ENCODE data around the gene ANKRD35. TPM values are rescaled to one million over a fixed set of nuclear protein-coding genes. Genes with fewer than 3 reads are reported as not detected.
"Not testable (repeated sequence)": the region's sequence is repeated elsewhere in the genome, so short reads cannot be mapped to it uniquely, and the experiment has no call there.

The ANKRD35 gene
- total RNA-seq, 1 donor from 2014 or later, result not detected

GRCh38 chr1:145843031-145843430 is 42.6 kb downstream of the ANKRD35 start:
- peaks cover 22% of the 10 kb centered on the region for H3K36me3 Mint-ChIP-seq (ENCODE audit: low read depth)
- no peaks in the 10 kb centered on the region for H3K9me3 Mint-ChIP-seq (ENCODE audit: low read depth)
- peaks cover 8% of the 10 kb centered on the region for H3K4me1 Mint-ChIP-seq (ENCODE audit: low read depth)
- DNase-seq (ENCODE audit: low spot score), result no peak
- no peak overlapping the region for H3K4me3 Mint-ChIP-seq (ENCODE audit: unreplicated experiment)
- no peak for TF ChIP-seq CTCF (IDR thresholded peaks at IDR 0.05)
- no peak overlapping the region for H3K27ac Mint-ChIP-seq (ENCODE audit: unreplicated experiment)
- no peaks in the 10 kb centered on the region for H3K27me3 Mint-ChIP-seq (ENCODE audit: low read depth)

- Mint-ChIP-seq H3K27ac (ENCODE audit: unreplicated experiment) (no peak overlapping the region), H3K4me1 (ENCODE audit: low read depth) (no peaks in the 10 kb centered on the region), H3K4me3 (ENCODE audit: unreplicated experiment) (no peak overlapping the region), H3K27me3 (ENCODE audit: low read depth) (no peaks in the 10 kb centered on the region), H3K36me3 (ENCODE audit: low read depth) (peaks cover 40% of the 10 kb centered on the region), H3K9me3 (ENCODE audit: low read depth) (no peaks in the 10 kb centered on the region)
- no peak for DNase-seq (ENCODE audit: low spot score)
- TF ChIP-seq CTCF (IDR thresholded peaks at IDR 0.05), result no peak
Observed at GRCh38 chr1:145837656-145838055, 48.0 kb downstream of the ANKRD35 start.

- H3K36me3 Mint-ChIP-seq (ENCODE audit: low read depth), result peaks cover 49% of the 10 kb centered on the region
Observed at GRCh38 chr1:145830810-145831209, 54.9 kb downstream of the ANKRD35 start.

GRCh38 chr1:145828367-145829026 is 57.2 kb downstream of the ANKRD35 start:
- no peak for TF ChIP-seq CTCF (IDR thresholded peaks at IDR 0.05)
- H3K4me3 Mint-ChIP-seq (ENCODE audit: unreplicated experiment), result no peak overlapping the region

More at GRCh38 chr1:145830810-145831209, 54.9 kb downstream of the ANKRD35 start:
- H3K4me3 Mint-ChIP-seq (ENCODE audit: unreplicated experiment); H3K27me3 Mint-ChIP-seq (ENCODE audit: low read depth); DNase-seq (ENCODE audit: low spot score); H3K27ac Mint-ChIP-seq (ENCODE audit: unreplicated experiment); H3K9me3 Mint-ChIP-seq (ENCODE audit: low read depth): not testable (repeated sequence)
- peaks cover 13% of the 10 kb centered on the region for H3K4me1 Mint-ChIP-seq (ENCODE audit: low read depth)

GRCh38 chr1:145827966-145828365 is 57.7 kb downstream of the ANKRD35 start:
- DNase-seq (ENCODE audit: low spot score), result no peak
- no peaks in the 10 kb centered on the region for H3K9me3 Mint-ChIP-seq (ENCODE audit: low read depth)
- H3K27ac Mint-ChIP-seq (ENCODE audit: unreplicated experiment), result peak overlapping the region; percentile 75
- H3K4me3 Mint-ChIP-seq (ENCODE audit: unreplicated experiment), result no peak overlapping the region
- no peak for TF ChIP-seq CTCF (IDR thresholded peaks at IDR 0.05)
- H3K36me3 Mint-ChIP-seq (ENCODE audit: low read depth), result peaks cover 44% of the 10 kb centered on the region
- H3K27me3 Mint-ChIP-seq (ENCODE audit: low read depth), result no peaks in the 10 kb centered on the region
- H3K4me1 Mint-ChIP-seq (ENCODE audit: low read depth), result peaks cover 24% of the 10 kb centered on the region

More at GRCh38 chr1:145828367-145829026, 57.2 kb downstream of the ANKRD35 start:
- peak overlapping the region; percentile 75 for H3K27ac Mint-ChIP-seq (ENCODE audit: unreplicated experiment)
- H3K4me1 Mint-ChIP-seq (ENCODE audit: low read depth), result peaks cover 24% of the 10 kb centered on the region
- H3K27me3 Mint-ChIP-seq (ENCODE audit: low read depth), result no peaks in the 10 kb centered on the region
- no peak for DNase-seq (ENCODE audit: low spot score)
- peaks cover 48% of the 10 kb centered on the region for H3K36me3 Mint-ChIP-seq (ENCODE audit: low read depth)
- no peaks in the 10 kb centered on the region for H3K9me3 Mint-ChIP-seq (ENCODE audit: low read depth)

- peaks cover 27% of the 10 kb centered on the region for H3K4me1 Mint-ChIP-seq (ENCODE audit: low read depth)
- H3K27me3 Mint-ChIP-seq (ENCODE audit: low read depth), result no peaks in the 10 kb centered on the region
- TF ChIP-seq CTCF (IDR thresholded peaks at IDR 0.05), result peak; percentile 47
- no peak for DNase-seq (ENCODE audit: low spot score)
- no peak overlapping the region for H3K4me3 Mint-ChIP-seq (ENCODE audit: unreplicated experiment)
- no peaks in the 10 kb centered on the region for H3K9me3 Mint-ChIP-seq (ENCODE audit: low read depth)
- no peak overlapping the region for H3K27ac Mint-ChIP-seq (ENCODE audit: unreplicated experiment)
- H3K36me3 Mint-ChIP-seq (ENCODE audit: low read depth), result peaks cover 35% of the 10 kb centered on the region
Observed at GRCh38 chr1:145826030-145826429, 59.6 kb downstream of the ANKRD35 start.

All from chondrocyte (in vitro differentiated cells).